ENCODE data around the gene TMEM11.
"Not testable (repeated sequence)": the region's sequence is repeated elsewhere in the genome, so short reads cannot be mapped to it uniquely, and the experiment has no call there.

The TMEM11 gene

GRCh38 chr17:21242026-21242697, 28.2 kb upstream of the TMEM11 start:
- DNase-seq: no peak

- no peak for DNase-seq
These were observed 27.6 kb upstream of the TMEM11 start for GRCh38 chr17:21241564-21241963.

GRCh38 chr17:21240369-21241055, 26.6 kb upstream of the TMEM11 start:
- DNase-seq: no peak

- DNase-seq: peak in 3 of 4 experiments; percentile 43 to 50 (median 50)
These were observed 25.9 kb upstream of the TMEM11 start for GRCh38 chr17:21239680-21240368.

- no peak for DNase-seq
These were observed 22.0 kb upstream of the TMEM11 start for GRCh38 chr17:21235921-21236320.

- no peak for DNase-seq
These were observed 19.8 kb upstream of the TMEM11 start for GRCh38 chr17:21233581-21234347.

GRCh38 chr17:21232033-21232749, 18.2 kb upstream of the TMEM11 start:
- no peak for DNase-seq

GRCh38 chr17:21231533-21231932, 17.6 kb upstream of the TMEM11 start:
- no peak for DNase-seq

- DNase-seq: no peak
These were observed 14.9 kb upstream of the TMEM11 start for GRCh38 chr17:21228845-21229244.

- no peak for DNase-seq
These were observed 14.2 kb upstream of the TMEM11 start for GRCh38 chr17:21228111-21228510.

- not testable (repeated sequence) for DNase-seq
These were observed 13.3 kb upstream of the TMEM11 start for GRCh38 chr17:21227277-21227676.

GRCh38 chr17:21223086-21223485, 9.1 kb upstream of the TMEM11 start:
- DNase-seq: no peak

GRCh38 chr17:21218831-21219380, 4.9 kb upstream of the TMEM11 start:
- DNase-seq: peak in 2 of 4 experiments; percentile 17 to 18

- DNase-seq: peak in 3 of 4 experiments; percentile 18 to 36 (median 31)
These were observed 4.1 kb upstream of the TMEM11 start for GRCh38 chr17:21218101-21218500.

GRCh38 chr17:21217346-21217745, 3.4 kb upstream of the TMEM11 start:
- no peak for DNase-seq

GRCh38 chr17:21215935-21216334, 2.0 kb upstream of the TMEM11 start:
- DNase-seq: peak in 1 of 4 experiments; percentile 5

GRCh38 chr17:21214777-21215541, 998 bp upstream of the TMEM11 start:
- peak in 2 of 4 experiments; percentile 34 for DNase-seq

- peak; percentile 66 to 79 (median 68) for DNase-seq
These were observed 335 bp downstream of the TMEM11 start for GRCh38 chr17:21213638-21214014.

GRCh38 chr17:21212826-21213637, 929 bp downstream of the TMEM11 start:
- peak in 1 of 4 experiments; percentile 18 for DNase-seq

GRCh38 chr17:21211825-21212479, 2.0 kb downstream of the TMEM11 start:
- DNase-seq: no peak

Measured in suppressor macrophage (primary cell).